A549 (cell line): ENCODE measurements around the gene TMEM255B. TPM values are rescaled to one million over a fixed set of nuclear protein-coding genes. Genes with fewer than 3 reads are reported as not detected.

ENCODE experiments used
- ATAC-seq, 2 experiments: fragments of 200-7000 bp in 1 of 2; fragments of >200 bp in 1 of 2; cut with Nextera tagmentation in 1 of 2; cut with Tn5 transposase in 1 of 2; 3 replicates each; pipeline versions ENCODE4 v1.8.0 to v1.9.1; 2018 to 2020; ENCODE audit warnings: mild to moderate bottlenecking in 1 of 2, moderate library complexity in 1 of 2
- CTCF ChIA-PET: fragments of 300-600 bp; sonication (Branson Sonifier 250); formaldehyde crosslinking; extraction: SDS; loops from one replicate; lab custom pipeline; 2021; ENCODE audit warnings: antibody characterized with exemption, inconsistent platforms; lab: Yijun Ruan, JAX
- POLR2A ChIA-PET: fragments of 350-600 bp; formaldehyde crosslinking; extraction: SDS; loops from one replicate; lab custom pipeline; 2021; ENCODE audit warnings: antibody characterized with exemption, inconsistent platforms; lab: Yijun Ruan, JAX
- DNase-seq, 2 experiments: peaks; one replicate each; pipeline versions ENCODE4 v3.0.0 to v3.0.0-alpha.2; 2011 to 2016; ENCODE audit warnings: low read depth in 1 of 2, low spot score in 1 of 2
- FAIRE-seq: peaks from 2 replicates; lab custom pipeline; 2011; peaks lifted over from hg19 to GRCh38; lab: Jason Lieb, UNC
- H3K27ac ChIP-seq, 2 experiments: fragments of >200 bp; sonication (Bioruptor Twin); formaldehyde crosslinking; 3 replicates each; pipeline ENCODE4 v1.5.1; 2016 to 2017
- H3K4me1 ChIP-seq: fragments of >200 bp; sonication (Bioruptor Twin); formaldehyde crosslinking; 3 replicates; pipeline ENCODE4 v1.6.1; 2016
- H3K4me2 ChIP-seq: fragments of >200 bp; sonication (Bioruptor Twin); formaldehyde crosslinking; 3 replicates; pipeline ENCODE4 v1.6.1; 2016
- H3K4me3 ChIP-seq: fragments of >200 bp; sonication (Bioruptor Twin); formaldehyde crosslinking; 3 replicates; pipeline ENCODE4 v1.5.1; 2016
- H3K9me3 ChIP-seq: fragments of >200 bp; sonication (Bioruptor Twin); formaldehyde crosslinking; 3 replicates; pipeline ENCODE4 v1.6.1; 2016
- BHLHE40 ChIP-seq: IDR thresholded peaks from 2 replicates; pipeline ENCODE4 v1.6.1; 2012; ENCODE audit warnings: low read depth, low read length, inconsistent platforms
- CBX8 ChIP-seq: fragments of 200-600 bp; sonication (generic); IDR thresholded peaks from 2 replicates; pipeline ENCODE4 v1.6.1; 2016
- CHD4 ChIP-seq: fragments of 200-600 bp; sonication (generic); IDR thresholded peaks from 2 replicates; pipeline ENCODE4 v1.6.1; 2016; ENCODE audit warnings: antibody characterized with exemption, mild to moderate bottlenecking, borderline replicate concordance
- ESRRA ChIP-seq: fragments of 150-350 bp; IDR thresholded peaks from 2 replicates; pipeline ENCODE4 v1.6.1; 2014; ENCODE audit warnings: mild to moderate bottlenecking, low read length, borderline replicate concordance
- FOSL2 ChIP-seq, 2 experiments: fragments of 450-650 bp in 1 of 2; fragments of >200 bp in 1 of 2; sonication (Bioruptor Twin) in 1 of 2; formaldehyde crosslinking; IDR thresholded peaks; 2 replicates each; pipeline versions ENCODE4 v1.5.0 to v1.6.1; 2016 to 2020; ENCODE audit warnings: mild to moderate bottlenecking in 1 of 2, moderate library complexity in 1 of 2
- HOXB13 ChIP-seq: fragments of 250-450 bp; sonication (Bioruptor Pico); IDR thresholded peaks from 2 replicates; pipeline ENCODE4 v1.5.0; 2020; ENCODE audit warnings: low read depth, mild to moderate bottlenecking, moderate library complexity
- JUN ChIP-seq, 2 experiments: fragments of >200 bp; sonication (Bioruptor Twin); formaldehyde crosslinking; IDR thresholded peaks; 2 replicates in 1 of 2; 3 replicates in 1 of 2; pipeline ENCODE4 v1.6.1; 2016 to 2017
- KDM5A ChIP-seq: fragments of 200-600 bp; sonication (generic); IDR thresholded peaks from 2 replicates; pipeline ENCODE4 v1.6.1; 2016; ENCODE audit warnings: antibody characterized with exemption, mild to moderate bottlenecking
- MAFK ChIP-seq: fragments of 450-650 bp; IDR thresholded peaks from 2 replicates; pipeline ENCODE4 v1.6.1; 2014; ENCODE audit not compliant: partially characterized antibody
- PHF8 ChIP-seq: fragments of 200-600 bp; sonication (generic); IDR thresholded peaks from 2 replicates; pipeline ENCODE4 v1.6.1; 2016; ENCODE audit warnings: low read depth, mild to moderate bottlenecking, antibody characterized with exemption, moderate library complexity, borderline replicate concordance
- POLR2A ChIP-seq: IDR thresholded peaks from 2 replicates; pipeline ENCODE4 v1.6.1; 2012; ENCODE audit warnings: mild to moderate bottlenecking, low read length
- RCOR1 ChIP-seq: fragments of 150-350 bp; IDR thresholded peaks from 2 replicates; pipeline ENCODE4 v1.6.1; 2014; ENCODE audit warnings: antibody characterized with exemption, low read length, low read depth
- RFX5 ChIP-seq: fragments of 450-650 bp; IDR thresholded peaks from 2 replicates; pipeline ENCODE4 v1.7.1; 2014; ENCODE audit warnings: antibody characterized with exemption, mild to moderate bottlenecking, moderate library complexity
- SREBF2 ChIP-seq: fragments of 450-650 bp; IDR thresholded peaks from 2 replicates; pipeline ENCODE4 v1.6.1; 2014; ENCODE audit warnings: mild to moderate bottlenecking, moderate library complexity
- TP53 ChIP-seq: fragments of 250-450 bp; sonication (Bioruptor Pico); IDR thresholded peaks from 2 replicates; pipeline ENCODE4 v1.5.0; 2021; ENCODE audit warnings: mild to moderate bottlenecking, moderate library complexity
- ZC3H11A ChIP-seq: fragments of 450-650 bp; IDR thresholded peaks from 2 replicates; pipeline ENCODE4 v1.6.1; 2014; ENCODE audit warnings: antibody characterized with exemption, mild to moderate bottlenecking
- ZNF302 ChIP-seq: fragments of 250-450 bp; sonication (Bioruptor Pico); IDR thresholded peaks from 2 replicates; pipeline ENCODE4 v1.9.0; 2021; ENCODE audit warnings: inconsistent platforms, mild to moderate bottlenecking, moderate library complexity
- ZSCAN20 ChIP-seq: fragments of 250-450 bp; sonication (Bioruptor Pico); IDR thresholded peaks from 2 replicates; pipeline ENCODE4 v1.8.0; 2022; ENCODE audit warnings: mild to moderate bottlenecking, moderate library complexity
- WGBS: methylation state at CpG from one replicate; pipeline ENCODE4 v1.1.6; 2017; ENCODE audit errors: missing lambda C conversion rate; 5-methylcytosine and 5-hydroxymethylcytosine counted together
- polyA plus RNA-seq, 4 experiments: library from polyadenylated mRNA; depleted of rRNA in 3 of 4; stranded (reverse); fragments of >200 nt; fragmentation: RNase III in 1 of 4; extraction: RNeasy Plus Mini Kit Qiagen cat#74134 plus additional on column Dnase treatment in 1 of 4; gene quantifications; 2 replicates in 3 of 4; 3 replicates in 1 of 4; pipeline ENCODE4 v1.2.3, GENCODE V29; 2011 to 2017
- TF ChIP-seq, protein P1 (sequence below): fragments of 450-650 bp; IDR thresholded peaks from 2 replicates; pipeline ENCODE4 v1.6.1; 2014; ENCODE audit warnings: antibody characterized with exemption
- TF ChIP-seq, protein P2 (sequence below): fragments of >200 bp; sonication (Bioruptor Twin); formaldehyde crosslinking; IDR thresholded peaks from 2 replicates; pipeline ENCODE4 v1.6.1; 2016
- TF ChIP-seq, protein P3 (sequence below): IDR thresholded peaks from 2 replicates; pipeline ENCODE4 v1.6.1; 2012
- TF ChIP-seq, protein P4 (sequence below): IDR thresholded peaks from 2 replicates; pipeline ENCODE4 v1.6.1; 2012; ENCODE audit warnings: low read depth, borderline replicate concordance
- TF ChIP-seq, protein P5 (sequence below): fragments of >200 bp; sonication (Bioruptor Twin); formaldehyde crosslinking; IDR thresholded peaks from 3 replicates; pipeline ENCODE4 v1.5.1; 2016
- TF ChIP-seq, protein P6 (sequence below): fragments of 250-450 bp; sonication (Bioruptor Pico); IDR thresholded peaks from 2 replicates; pipeline ENCODE4 v1.5.0; 2020; ENCODE audit warnings: low read depth, mild to moderate bottlenecking, moderate library complexity
- TF ChIP-seq, protein P7 (sequence below): IDR thresholded peaks from 2 replicates; pipeline ENCODE4 v1.6.1; 2012

TMEM255B gene
- polyA plus RNA-seq, 2 of the 4 experiments (the other 2 are of a cell fraction) = 0.54 to 1.1 TPM

DNA sequence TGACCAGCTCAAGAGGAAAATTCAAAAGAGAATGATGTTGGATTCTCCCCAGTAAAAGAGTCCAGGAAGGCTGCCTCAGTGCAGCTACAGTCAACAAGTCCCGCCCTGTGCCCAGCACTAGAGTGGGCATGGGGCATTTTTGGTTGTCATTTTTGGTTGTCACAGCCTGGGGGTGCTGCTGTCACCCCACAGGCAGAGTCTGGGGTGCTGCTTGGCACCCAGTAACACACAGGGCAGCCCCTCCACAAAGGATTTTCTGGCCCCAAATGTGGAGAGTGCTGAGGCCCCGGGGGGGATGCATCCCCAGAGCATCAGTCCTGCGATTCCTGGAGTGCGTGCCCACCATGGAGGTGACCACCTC lies 28.2 kb upstream of the TMEM255B start:
- DNase-seq (no peak), FAIRE-seq (no peak)
- H3K27ac ChIP-seq = no peak overlapping the region
- WGBS = 17% methylated on average over 1 of the region's 4 CpGs
- ChIA-PET POLR2A (no interaction called here), CTCF (interaction anchor here (0.7 kb wide), 1 partner anchor 26 kb away, joined by 3 read pairs; no protein-coding TSS in a partner anchor)
- H3K4me2 ChIP-seq = no peak overlapping the region
- peaks cover 7% of the 10 kb centered on the region for H3K9me3 ChIP-seq
- H3K4me1 ChIP-seq = no peaks in the 10 kb centered on the region
- TF ChIP-seq, protein P1, sequence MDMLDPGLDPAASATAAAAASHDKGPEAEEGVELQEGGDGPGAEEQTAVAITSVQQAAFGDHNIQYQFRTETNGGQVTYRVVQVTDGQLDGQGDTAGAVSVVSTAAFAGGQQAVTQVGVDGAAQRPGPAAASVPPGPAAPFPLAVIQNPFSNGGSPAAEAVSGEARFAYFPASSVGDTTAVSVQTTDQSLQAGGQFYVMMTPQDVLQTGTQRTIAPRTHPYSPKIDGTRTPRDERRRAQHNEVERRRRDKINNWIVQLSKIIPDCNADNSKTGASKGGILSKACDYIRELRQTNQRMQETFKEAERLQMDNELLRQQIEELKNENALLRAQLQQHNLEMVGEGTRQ = no peak
- no peak for TF ChIP-seq ZNF302
- TF ChIP-seq JUN (IDR thresholded peaks at IDR 0.05) = no peak
- TF ChIP-seq RCOR1 = no peak
- no peak for TF ChIP-seq PHF8
- no peak for TF ChIP-seq KDM5A
- TF ChIP-seq CHD4 = no peak
- TF ChIP-seq TP53 (CRISPR knock-in tag) = no peak
- no peak for TF ChIP-seq SREBF2
- TF ChIP-seq ZC3H11A = no peak
- TF ChIP-seq, all 56 proteins: peak for 0
- no peak overlapping the region for H3K4me3 ChIP-seq
- ATAC-seq = peak in 1 of 2 experiments; percentile 21; a peak in 2 of 6 replicates

DNA sequence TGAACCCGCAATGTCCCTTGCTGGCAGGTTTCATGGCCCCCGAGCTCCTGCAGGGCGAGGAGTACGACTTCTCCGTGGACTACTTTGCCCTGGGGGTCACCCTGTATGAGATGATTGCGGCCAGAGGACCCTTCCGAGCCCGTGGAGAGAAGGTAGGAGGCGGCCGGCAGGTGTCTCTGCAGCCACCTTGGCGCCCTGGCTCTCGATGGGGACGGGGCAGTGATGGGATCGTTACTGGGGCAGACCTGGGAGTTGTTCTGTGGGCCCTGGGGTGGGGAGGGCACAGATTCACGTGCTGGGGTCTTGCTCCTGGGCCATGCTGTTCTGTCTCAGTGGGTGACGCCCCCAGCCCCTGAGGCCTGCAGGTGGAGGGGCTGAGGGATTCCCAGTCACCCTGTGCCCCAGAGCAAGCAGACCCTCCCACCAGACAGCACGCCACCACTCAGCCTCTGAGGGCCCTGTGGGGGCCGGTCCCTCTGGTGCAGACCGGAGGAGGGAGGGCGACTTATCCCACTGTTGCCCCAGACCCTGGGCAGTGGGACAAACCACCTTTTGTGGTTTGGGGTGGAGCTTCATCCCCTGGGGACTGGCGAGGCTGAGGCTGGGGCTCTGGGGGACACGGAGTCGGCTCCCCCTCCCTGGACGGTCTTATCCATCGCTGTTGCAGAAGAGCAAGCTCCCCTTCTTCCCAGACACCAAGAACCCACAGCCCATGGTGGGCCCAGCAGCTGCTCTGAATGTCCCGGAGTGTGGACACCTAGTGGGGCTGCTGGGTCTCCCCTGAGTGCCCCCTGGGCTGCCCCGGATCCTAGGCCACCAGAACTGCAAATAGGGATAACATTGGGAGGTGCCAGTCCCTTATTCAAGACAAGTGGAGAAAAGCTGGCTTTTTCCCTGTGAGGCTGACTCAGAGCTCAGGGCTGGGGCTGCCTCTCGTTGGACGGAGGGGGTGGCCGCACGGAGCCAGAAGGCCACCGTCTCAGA lies 27.5 kb upstream of the TMEM255B start:
- Histone ChIP-seq H3K4me2 (no peak overlapping the region), H3K4me1 (no peaks in the 10 kb centered on the region), H3K27ac (no peak overlapping the region), H3K9me3 (peaks cover 6% of the 10 kb centered on the region), H3K4me3 (no peak overlapping the region)
- WGBS = 42% methylated on average over 15 of the region's 32 CpGs
- no peak for TF ChIP-seq POLR2A
- TF ChIP-seq, protein P2, sequence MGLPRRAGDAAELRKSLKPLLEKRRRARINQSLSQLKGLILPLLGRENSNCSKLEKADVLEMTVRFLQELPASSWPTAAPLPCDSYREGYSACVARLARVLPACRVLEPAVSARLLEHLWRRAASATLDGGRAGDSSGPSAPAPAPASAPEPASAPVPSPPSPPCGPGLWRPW = no peak
- no peak for TF ChIP-seq ZSCAN20 (CRISPR knock-in tag)
- TF ChIP-seq, protein P3, sequence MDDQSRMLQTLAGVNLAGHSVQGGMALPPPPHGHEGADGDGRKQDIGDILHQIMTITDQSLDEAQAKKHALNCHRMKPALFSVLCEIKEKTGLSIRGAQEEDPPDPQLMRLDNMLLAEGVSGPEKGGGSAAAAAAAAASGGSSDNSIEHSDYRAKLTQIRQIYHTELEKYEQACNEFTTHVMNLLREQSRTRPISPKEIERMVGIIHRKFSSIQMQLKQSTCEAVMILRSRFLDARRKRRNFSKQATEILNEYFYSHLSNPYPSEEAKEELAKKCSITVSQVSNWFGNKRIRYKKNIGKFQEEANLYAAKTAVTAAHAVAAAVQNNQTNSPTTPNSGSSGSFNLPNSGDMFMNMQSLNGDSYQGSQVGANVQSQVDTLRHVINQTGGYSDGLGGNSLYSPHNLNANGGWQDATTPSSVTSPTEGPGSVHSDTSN = no peak
- TF ChIP-seq MAFK = no peak
- no peak for TF ChIP-seq TP53 (CRISPR knock-in tag)
- DNase-seq (no peak), ATAC-seq (peak; percentile 15 to 38; a peak in 2 of 6 replicates), FAIRE-seq (no peak)
- ChIA-PET POLR2A (no interaction called here), CTCF (interaction anchor here (0.7 to 1.1 kb wide), 3 partner anchors 10 to 25 kb away, joined by 3 to 4 read pairs (median 3); no protein-coding TSS in a partner anchor)

DNA sequence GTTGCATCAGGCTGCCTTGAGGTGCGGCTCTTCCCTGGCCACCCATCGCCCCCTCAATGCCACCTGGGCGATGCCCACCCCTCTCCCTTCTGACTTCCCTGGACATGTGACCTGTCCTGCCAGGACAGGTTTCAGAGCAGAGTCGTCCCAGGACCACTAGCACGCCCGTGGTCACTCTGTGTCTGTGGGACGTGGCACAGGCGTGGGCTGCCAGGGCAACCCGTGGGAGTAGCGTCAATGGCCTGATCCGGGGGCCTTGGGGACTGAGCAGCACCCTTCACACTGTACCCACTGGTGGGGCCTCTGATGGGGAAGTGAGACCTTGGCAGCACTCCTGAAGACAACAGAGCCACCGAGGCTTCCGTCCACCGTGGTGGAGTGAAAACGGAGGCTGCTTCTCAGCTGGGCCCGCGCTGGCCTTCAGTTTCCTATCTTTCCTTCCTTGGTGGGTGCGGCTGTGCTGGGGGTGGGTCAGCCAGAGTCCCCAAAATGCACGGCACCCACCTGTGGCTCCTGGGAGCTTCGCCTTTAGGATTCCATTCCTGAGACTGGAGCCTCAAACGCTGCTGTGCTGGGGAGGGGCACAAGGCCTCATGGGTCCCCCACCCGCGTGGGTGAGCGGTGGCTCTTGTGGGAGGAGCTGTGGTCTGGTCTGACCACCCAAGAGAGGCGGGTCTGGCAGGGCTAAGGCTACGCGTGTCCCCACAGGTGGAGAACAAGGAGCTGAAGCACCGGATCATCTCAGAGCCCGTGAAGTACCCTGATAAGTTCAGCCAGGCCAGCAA lies 26.7 kb upstream of the TMEM255B start:
- Histone ChIP-seq H3K4me3 (no peak overlapping the region), H3K9me3 (no peaks in the 10 kb centered on the region), H3K4me2 (no peak overlapping the region), H3K4me1 (no peaks in the 10 kb centered on the region), H3K27ac (no peak overlapping the region)
- no peak for DNase-seq
- WGBS = 36% methylated on average over 6 of the region's 29 CpGs
- no peak for FAIRE-seq
- no peak for ATAC-seq
- CTCF ChIA-PET = interaction anchor here (1.0 to 1.1 kb wide), 2 partner anchors 9 to 12 kb away, joined by 3 to 4 read pairs; no protein-coding TSS in a partner anchor
- POLR2A ChIA-PET = no interaction called here
- TF ChIP-seq JUN (IDR thresholded peaks at IDR 0.05) = no peak
- TF ChIP-seq MAFK = no peak
- no peak for TF ChIP-seq RCOR1
- TF ChIP-seq, protein P4, sequence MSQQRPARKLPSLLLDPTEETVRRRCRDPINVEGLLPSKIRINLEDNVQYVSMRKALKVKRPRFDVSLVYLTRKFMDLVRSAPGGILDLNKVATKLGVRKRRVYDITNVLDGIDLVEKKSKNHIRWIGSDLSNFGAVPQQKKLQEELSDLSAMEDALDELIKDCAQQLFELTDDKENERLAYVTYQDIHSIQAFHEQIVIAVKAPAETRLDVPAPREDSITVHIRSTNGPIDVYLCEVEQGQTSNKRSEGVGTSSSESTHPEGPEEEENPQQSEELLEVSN = no peak
- TF ChIP-seq HOXB13 (CRISPR knock-in tag) = no peak
- TF ChIP-seq, protein P5, sequence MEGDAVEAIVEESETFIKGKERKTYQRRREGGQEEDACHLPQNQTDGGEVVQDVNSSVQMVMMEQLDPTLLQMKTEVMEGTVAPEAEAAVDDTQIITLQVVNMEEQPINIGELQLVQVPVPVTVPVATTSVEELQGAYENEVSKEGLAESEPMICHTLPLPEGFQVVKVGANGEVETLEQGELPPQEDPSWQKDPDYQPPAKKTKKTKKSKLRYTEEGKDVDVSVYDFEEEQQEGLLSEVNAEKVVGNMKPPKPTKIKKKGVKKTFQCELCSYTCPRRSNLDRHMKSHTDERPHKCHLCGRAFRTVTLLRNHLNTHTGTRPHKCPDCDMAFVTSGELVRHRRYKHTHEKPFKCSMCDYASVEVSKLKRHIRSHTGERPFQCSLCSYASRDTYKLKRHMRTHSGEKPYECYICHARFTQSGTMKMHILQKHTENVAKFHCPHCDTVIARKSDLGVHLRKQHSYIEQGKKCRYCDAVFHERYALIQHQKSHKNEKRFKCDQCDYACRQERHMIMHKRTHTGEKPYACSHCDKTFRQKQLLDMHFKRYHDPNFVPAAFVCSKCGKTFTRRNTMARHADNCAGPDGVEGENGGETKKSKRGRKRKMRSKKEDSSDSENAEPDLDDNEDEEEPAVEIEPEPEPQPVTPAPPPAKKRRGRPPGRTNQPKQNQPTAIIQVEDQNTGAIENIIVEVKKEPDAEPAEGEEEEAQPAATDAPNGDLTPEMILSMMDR = no peak
- no peak for TF ChIP-seq FOSL2 (IDR thresholded peaks at IDR 0.05)
- no peak for TF ChIP-seq FOSL2 (CRISPR knock-in tag; IDR thresholded peaks at IDR 0.05)
- no peak for TF ChIP-seq ESRRA
- TF ChIP-seq CBX8 = no peak
- TF ChIP-seq BHLHE40 = no peak
- TF ChIP-seq, protein P6, sequence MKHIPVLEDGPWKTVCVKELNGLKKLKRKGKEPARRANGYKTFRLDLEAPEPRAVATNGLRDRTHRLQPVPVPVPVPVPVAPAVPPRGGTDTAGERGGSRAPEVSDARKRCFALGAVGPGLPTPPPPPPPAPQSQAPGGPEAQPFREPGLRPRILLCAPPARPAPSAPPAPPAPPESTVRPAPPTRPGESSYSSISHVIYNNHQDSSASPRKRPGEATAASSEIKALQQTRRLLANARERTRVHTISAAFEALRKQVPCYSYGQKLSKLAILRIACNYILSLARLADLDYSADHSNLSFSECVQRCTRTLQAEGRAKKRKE (CRISPR knock-in tag) = no peak
- TF ChIP-seq, protein P7, sequence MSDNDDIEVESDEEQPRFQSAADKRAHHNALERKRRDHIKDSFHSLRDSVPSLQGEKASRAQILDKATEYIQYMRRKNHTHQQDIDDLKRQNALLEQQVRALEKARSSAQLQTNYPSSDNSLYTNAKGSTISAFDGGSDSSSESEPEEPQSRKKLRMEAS = no peak
- TF ChIP-seq RFX5 = no peak
- no peak for TF ChIP-seq KDM5A
